Peyer's patch (tissue), 4 donors: ENCODE data around the gene KCNMA1.

ENCODE experiments used
- POLR2A ChIP-seq, 2 donors: fragments of 450-650 bp; IDR thresholded peaks; one replicate each; pipeline ENCODE4 v1.5.1; 2017; ENCODE audit warnings: antibody characterized with exemption in 2 of 2, mild to moderate bottlenecking in 2 of 2, moderate library complexity in 2 of 2
- TF ChIP-seq, protein P1 (sequence below), 6 experiments: fragments of 450-650 bp in 4 of 6; fragments of 200-600 bp in 2 of 6; sonication (generic) in 1 of 6; IDR thresholded peaks; one replicate each; pipeline ENCODE4 v1.5.1; 2017 to 2019; ENCODE audit warnings: antibody characterized with exemption in 6 of 6, mild to moderate bottlenecking in 3 of 6, moderate library complexity in 1 of 6

DNA sequence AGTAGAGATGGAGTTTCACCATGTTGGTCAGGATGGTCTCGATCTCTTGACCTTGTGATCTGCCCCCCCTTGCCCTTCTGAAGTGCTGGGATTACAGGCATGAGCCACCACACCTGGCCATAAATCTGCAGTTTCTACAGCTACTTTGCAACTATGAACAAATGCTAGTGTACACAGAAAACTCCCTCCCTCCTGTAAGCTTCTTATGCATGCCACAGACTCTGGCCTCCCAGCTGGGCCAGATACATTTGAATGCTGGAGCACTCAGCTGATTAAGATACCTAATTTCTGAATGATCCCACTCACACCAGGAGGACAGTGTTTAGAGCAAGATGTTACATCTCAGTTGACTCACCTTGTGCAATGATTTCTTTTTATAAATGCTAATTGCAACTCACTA is 486.2 kb downstream of the KCNMA1 start:
- TF ChIP-seq POLR2A (IDR thresholded peaks at IDR 0.05), result no peak
- TF ChIP-seq, protein P1, sequence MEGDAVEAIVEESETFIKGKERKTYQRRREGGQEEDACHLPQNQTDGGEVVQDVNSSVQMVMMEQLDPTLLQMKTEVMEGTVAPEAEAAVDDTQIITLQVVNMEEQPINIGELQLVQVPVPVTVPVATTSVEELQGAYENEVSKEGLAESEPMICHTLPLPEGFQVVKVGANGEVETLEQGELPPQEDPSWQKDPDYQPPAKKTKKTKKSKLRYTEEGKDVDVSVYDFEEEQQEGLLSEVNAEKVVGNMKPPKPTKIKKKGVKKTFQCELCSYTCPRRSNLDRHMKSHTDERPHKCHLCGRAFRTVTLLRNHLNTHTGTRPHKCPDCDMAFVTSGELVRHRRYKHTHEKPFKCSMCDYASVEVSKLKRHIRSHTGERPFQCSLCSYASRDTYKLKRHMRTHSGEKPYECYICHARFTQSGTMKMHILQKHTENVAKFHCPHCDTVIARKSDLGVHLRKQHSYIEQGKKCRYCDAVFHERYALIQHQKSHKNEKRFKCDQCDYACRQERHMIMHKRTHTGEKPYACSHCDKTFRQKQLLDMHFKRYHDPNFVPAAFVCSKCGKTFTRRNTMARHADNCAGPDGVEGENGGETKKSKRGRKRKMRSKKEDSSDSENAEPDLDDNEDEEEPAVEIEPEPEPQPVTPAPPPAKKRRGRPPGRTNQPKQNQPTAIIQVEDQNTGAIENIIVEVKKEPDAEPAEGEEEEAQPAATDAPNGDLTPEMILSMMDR (IDR thresholded peaks at IDR 0.05), result no peak
